IPS-15b (cell line): ENCODE measurements around the gene ABCF2.

ENCODE experiments used
- H3K27me3 ChIP-seq: one replicate; pipeline ENCODE4 v1.6.1; 2013; ENCODE audit warnings: low read length; ENCODE audit not compliant: control insufficient read depth, insufficient read depth
- H3K36me3 ChIP-seq: one replicate; pipeline ENCODE4 v1.6.1; 2013; ENCODE audit warnings: low read length; ENCODE audit not compliant: control insufficient read depth, insufficient read depth
- H3K4me1 ChIP-seq: one replicate; pipeline ENCODE4 v1.6.1; 2013; ENCODE audit warnings: mild to moderate bottlenecking, low read length; ENCODE audit not compliant: control insufficient read depth, insufficient read depth
- H3K4me3 ChIP-seq: one replicate; pipeline ENCODE4 v1.5.1; 2013; ENCODE audit warnings: low read depth, low read length
- H3K9ac ChIP-seq: one replicate; pipeline ENCODE4 v1.6.1; 2013; ENCODE audit warnings: low read depth, mild to moderate bottlenecking, low read length
- H3K9me3 ChIP-seq: one replicate; pipeline ENCODE4 v1.6.1; 2013; ENCODE audit warnings: mild to moderate bottlenecking, low read length; ENCODE audit not compliant: control insufficient read depth, insufficient read depth

ABCF2 gene

DNA sequence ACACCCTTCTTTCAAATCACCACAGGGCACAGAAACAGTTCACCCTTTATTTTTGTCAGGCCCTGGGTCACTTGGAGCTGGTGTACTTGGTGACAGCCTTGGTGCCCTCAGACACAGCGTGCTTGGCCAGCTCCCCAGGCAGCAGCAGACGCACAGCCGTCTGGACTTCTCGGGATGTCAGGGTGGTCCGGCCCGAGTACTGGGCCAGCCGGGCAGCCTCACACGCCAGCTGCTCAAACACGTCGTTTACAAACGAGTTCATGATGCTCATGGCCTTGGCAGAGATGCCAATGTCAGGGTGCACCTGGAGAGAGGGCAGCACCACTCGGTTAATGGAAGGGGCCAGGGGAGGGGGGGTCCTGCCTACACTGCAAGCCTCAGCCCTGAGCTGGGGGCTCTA, 19.2 kb downstream of the ABCF2 start:
- Histone ChIP-seq H3K4me1 (peaks cover 7% of the 10 kb centered on the region), H3K9ac (no peak overlapping the region), H3K4me3 (no peak overlapping the region), H3K9me3 (no peaks in the 10 kb centered on the region), H3K36me3 (peaks cover 5% of the 10 kb centered on the region), H3K27me3 (peaks cover 4% of the 10 kb centered on the region)

DNA sequence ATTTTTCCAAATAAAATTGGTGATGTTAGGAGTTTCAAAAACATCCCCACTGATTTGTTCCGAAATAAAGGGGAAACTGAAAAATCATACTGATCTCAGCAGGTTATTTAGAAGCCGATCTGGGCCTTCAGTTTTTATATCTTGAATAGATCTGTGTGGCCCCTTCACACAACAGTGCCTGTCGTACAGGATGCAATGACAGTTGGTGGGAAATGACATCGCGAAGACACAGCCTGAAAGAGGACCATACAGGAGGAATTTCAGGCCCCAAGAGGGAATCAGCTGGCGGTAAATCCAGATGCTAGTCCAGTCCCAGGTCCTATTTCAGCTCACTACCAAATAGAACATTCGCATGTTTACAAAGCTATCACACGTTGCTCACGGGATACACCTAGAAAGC, 19.7 kb downstream of the ABCF2 start:
- peaks cover 7% of the 10 kb centered on the region for H3K4me1 ChIP-seq
- no peaks in the 10 kb centered on the region for H3K36me3 ChIP-seq
- H3K9me3 ChIP-seq, result no peaks in the 10 kb centered on the region
- no peak overlapping the region for H3K9ac ChIP-seq
- no peak overlapping the region for H3K4me3 ChIP-seq
- peaks cover 4% of the 10 kb centered on the region for H3K27me3 ChIP-seq

DNA sequence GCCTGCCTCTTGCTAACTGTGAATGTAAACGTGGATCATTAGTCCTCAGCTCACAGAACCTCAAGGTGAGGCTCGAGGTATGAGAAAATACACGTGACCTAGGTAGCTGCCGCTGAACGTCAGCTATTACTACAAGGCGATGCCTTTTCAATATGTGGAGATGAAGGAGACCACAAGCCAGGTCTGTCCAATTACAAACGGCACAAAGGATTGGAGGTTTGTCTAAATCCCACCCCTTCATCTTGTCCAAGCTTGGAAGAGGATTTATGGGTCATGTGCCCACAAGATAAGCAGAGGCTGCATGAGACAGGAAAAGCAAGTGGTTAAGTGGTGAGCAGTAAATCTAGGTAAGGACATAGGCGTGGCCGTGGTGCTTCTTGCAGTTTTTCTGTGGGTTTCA, 20.1 kb downstream of the ABCF2 start:
- Histone ChIP-seq H3K27me3 (peaks cover 4% of the 10 kb centered on the region), H3K4me3 (no peak overlapping the region), H3K4me1 (peaks cover 7% of the 10 kb centered on the region), H3K36me3 (no peaks in the 10 kb centered on the region), H3K9ac (no peak overlapping the region), H3K9me3 (no peaks in the 10 kb centered on the region)

DNA sequence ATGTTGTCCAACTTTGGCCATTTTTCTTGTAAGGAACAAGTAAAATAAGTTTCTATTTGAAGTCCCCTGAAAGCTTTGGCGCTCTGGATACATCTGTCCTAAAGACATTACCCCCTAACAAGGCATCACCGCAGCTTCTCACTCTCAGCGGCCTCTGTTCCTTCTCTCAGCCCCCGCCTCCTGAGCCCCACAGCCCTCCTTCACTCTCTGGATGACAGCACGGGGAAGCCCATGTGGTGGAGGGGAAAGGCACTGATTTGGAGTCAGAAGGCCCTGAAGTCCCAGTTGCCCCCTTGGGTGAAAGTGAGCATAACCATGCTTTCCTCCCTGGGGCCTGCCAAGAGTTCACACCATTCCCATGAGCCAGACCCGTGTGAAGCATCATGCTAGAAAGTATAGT, 21.3 kb downstream of the ABCF2 start:
- Histone ChIP-seq H3K27me3 (peaks cover 4% of the 10 kb centered on the region), H3K9ac (no peak overlapping the region), H3K36me3 (no peaks in the 10 kb centered on the region)

GRCh38 chr7:151204383-151205032, 22.5 kb downstream of the ABCF2 start:
- Histone ChIP-seq H3K9me3 (no peaks in the 10 kb centered on the region), H3K4me1 (peaks cover 3% of the 10 kb centered on the region), H3K9ac (no peak overlapping the region), H3K36me3 (no peaks in the 10 kb centered on the region), H3K27me3 (peaks cover 4% of the 10 kb centered on the region), H3K4me3 (no peak overlapping the region)

More for the DNA sequence above, 21.3 kb downstream of the ABCF2 start:
- H3K9me3 ChIP-seq, result no peaks in the 10 kb centered on the region
- H3K4me1 ChIP-seq, result peaks cover 3% of the 10 kb centered on the region
- no peak overlapping the region for H3K4me3 ChIP-seq

- Histone ChIP-seq H3K9me3 (no peaks in the 10 kb centered on the region), H3K9ac (no peak overlapping the region), H3K4me3 (no peak overlapping the region), H3K27me3 (peaks cover 4% of the 10 kb centered on the region), H3K36me3 (no peaks in the 10 kb centered on the region), H3K4me1 (peaks cover 3% of the 10 kb centered on the region)
These were observed 24.2 kb downstream of the ABCF2 start for GRCh38 chr7:151202836-151203235.

DNA sequence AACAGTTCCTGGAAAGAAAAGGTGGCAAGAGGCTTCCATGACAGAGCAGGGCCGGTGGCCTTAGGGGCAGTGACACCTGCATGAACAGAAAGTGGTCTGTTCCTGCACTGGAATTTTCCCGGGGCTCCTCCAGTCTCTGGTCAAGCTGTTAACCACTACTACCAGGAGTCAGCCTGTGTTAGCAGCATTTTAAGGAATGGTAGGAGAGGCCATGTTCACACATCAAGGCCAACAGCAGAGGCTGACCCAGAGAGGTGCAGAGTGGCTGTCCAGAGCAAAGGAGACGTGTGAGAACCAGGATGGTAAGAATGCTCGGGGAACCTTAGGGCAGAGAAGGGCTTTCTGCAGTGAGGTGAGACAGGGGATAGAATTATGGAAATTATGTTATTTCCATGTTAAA, 25.3 kb downstream of the ABCF2 start:
- Histone ChIP-seq H3K4me3 (no peak overlapping the region), H3K9me3 (no peaks in the 10 kb centered on the region), H3K4me1 (peaks cover 3% of the 10 kb centered on the region), H3K36me3 (no peaks in the 10 kb centered on the region), H3K9ac (no peak overlapping the region), H3K27me3 (peaks cover 4% of the 10 kb centered on the region)

DNA sequence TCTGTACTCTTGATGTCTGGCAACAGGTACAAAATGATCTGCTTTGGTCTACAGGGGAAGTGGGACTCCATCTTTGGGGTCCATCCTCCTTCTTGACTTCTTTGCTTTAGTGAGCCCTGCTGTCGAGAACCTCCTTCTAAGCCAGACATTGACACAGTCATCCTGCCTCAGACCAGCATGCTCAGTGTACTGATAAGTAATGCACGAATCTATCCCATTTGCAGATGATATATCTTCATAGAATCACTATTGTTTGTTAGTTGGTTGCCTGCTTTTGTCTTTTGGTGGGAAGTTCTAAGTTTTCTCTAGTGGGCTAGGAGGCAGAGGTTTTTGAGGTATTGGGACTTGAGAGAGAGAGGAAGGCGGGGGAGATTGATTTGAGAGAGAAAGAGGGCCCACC, 25.7 kb downstream of the ABCF2 start:
- Histone ChIP-seq H3K36me3 (no peaks in the 10 kb centered on the region), H3K27me3 (peaks cover 4% of the 10 kb centered on the region), H3K4me3 (no peak overlapping the region), H3K9me3 (no peaks in the 10 kb centered on the region), H3K9ac (no peak overlapping the region), H3K4me1 (peaks cover 3% of the 10 kb centered on the region)

DNA sequence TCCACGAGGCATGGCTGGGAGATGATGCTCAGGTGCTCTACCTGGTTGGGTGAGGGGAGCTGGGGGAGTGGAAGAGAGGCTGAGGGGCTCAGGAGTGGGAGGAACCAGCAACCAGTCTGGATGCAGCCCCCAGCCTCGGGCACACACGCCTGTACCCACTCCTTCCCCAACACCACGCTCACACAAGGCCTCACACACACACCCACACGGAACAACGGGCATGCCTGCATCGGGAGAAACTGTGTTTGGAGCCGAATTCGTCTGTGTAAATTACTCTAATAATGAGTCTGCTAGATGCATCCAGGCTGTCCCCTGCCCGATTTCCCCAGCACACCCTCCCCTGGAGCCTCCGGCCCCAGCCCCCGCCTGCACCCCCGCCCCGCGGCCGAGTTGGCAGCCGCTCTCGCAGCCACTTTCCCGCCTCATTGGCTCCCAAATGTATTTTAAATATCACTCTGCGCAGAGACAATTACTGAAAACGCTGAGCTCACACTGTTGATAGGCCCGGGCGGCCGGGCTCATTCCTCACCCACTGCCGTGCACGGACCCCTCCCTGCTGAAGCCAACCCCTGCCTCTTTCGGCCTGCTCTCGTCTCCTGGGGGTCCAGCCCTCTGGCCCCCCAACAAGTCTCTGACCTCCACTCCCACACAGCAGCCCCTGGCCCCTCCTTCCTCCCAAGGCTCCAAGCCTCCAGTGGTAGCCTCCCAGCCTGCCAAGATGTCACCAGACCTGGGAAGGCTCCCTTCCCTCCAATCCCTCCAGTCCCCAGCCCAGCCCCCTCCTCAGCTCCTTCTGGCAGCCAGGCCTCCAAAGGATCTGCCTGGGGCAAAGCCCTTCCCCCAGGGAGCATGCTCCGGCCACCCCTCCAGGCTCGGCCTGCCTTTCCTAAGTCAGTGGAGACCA, 27.8 kb downstream of the ABCF2 start:
- Histone ChIP-seq H3K9me3 (no peaks in the 10 kb centered on the region), H3K9ac (no peak overlapping the region), H3K4me1 (peaks cover 3% of the 10 kb centered on the region), H3K4me3 (no peak overlapping the region), H3K36me3 (no peaks in the 10 kb centered on the region), H3K27me3 (peaks cover 2% of the 10 kb centered on the region)

DNA sequence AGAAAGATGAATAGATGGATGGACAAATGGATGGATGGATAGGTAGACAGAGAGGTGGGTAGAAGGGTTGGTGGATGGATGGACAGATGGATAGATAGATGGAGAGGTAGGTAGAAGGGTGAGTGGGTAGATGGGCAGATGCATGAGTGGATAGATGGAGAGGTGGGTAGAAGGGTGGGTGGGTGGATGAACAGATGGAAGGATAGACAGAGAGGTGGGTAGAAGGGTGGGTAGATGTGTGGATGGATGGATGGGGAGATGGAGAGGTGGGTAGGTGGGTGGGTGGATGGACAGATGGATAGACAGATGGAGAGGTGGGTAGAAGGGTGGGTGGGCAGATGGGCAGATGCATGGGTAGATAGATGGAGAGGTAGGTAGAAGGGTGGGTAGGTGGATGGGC, 29.1 kb downstream of the ABCF2 start:
- no peaks in the 10 kb centered on the region for H3K27me3 ChIP-seq
- no peaks in the 10 kb centered on the region for H3K9me3 ChIP-seq
- no peak overlapping the region for H3K4me3 ChIP-seq
- H3K9ac ChIP-seq, result no peak overlapping the region
- no peaks in the 10 kb centered on the region for H3K36me3 ChIP-seq
- peaks cover 3% of the 10 kb centered on the region for H3K4me1 ChIP-seq

DNA sequence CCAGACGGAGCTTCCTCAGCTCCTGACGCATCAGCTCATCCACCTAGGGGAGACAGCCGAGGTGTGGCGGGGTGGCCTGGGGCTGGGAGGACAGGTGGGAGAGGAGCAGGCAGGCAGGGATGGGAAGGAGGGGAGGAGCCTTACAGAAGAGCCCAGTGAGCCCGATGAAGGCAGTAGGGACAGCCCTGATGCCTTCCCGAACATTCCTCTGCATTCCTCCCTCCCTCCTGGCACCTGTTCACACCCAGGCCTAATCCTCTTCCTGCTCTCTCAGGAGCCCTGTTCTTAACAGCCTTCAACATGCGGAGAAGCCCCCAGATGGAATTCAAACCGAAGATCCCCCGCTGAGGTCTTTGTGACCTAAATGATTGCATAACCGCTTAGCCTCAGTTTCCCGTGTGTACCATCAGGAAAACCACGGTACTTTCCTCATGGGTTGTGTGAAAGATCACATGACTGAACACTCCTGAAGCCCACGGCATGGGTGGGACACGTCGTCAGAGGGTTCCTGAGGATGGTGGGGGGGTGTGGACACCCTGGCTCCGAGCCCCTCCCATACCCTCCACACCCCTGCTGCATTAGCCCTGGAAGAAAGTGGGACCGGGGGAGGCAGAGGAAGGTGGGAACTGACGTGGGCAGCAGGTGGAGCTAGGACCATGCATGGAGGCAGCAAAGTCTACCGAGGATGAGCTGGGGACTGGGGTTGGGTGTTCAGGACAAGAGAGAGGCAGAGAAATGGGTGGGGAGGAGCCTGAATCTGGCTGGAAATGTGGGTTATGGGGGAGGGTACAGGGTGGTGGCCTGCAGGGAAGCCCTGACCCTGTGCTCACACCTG, 31.2 kb downstream of the ABCF2 start:
- no peaks in the 10 kb centered on the region for H3K36me3 ChIP-seq
- H3K9ac ChIP-seq, result no peak overlapping the region
- no peaks in the 10 kb centered on the region for H3K9me3 ChIP-seq
- H3K4me1 ChIP-seq, result peaks cover 3% of the 10 kb centered on the region
- no peak overlapping the region for H3K4me3 ChIP-seq
- no peaks in the 10 kb centered on the region for H3K27me3 ChIP-seq
